ENCODE results near the gene PRMT3.

PRMT3 gene

DNA sequence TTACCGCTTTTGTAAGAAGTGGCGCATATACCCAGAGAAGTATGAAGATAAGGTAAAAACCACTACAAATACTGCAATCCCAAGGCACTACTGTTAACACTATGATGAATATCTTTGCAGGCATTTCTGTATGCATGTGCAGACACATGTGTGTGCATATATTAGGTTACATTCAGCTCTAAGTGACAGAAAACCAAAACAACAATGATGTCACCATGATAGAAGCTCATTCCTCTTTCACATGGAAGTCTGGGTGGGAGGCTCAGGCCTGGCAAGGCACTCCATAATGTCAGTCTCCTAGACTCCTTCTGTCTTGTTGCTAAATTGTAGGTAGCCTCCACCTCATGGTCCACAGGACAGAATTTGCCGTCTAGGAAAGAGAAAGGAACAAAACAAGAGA, 148.8 kb downstream of the PRMT3 start:
- no peak for DNase-seq
- Histone ChIP-seq H3K4me2 (ENCODE audit: low read depth, low read length) (no peak overlapping the region), H3K4me3 (ENCODE audit: low read length) (no peak overlapping the region), H3K36me3 (replicated peaks; ENCODE audit: insufficient read depth, low read length) (no peaks in the 10 kb centered on the region), H3K79me2 (ENCODE audit: low read length) (no peaks in the 10 kb centered on the region), H4K20me1 (ENCODE audit: insufficient read depth, low read length) (no peaks in the 10 kb centered on the region), H3K4me1 (ENCODE audit: low read length) (no peaks in the 10 kb centered on the region), H3K9ac (ENCODE audit: low read length) (no peak overlapping the region), H3K9me2 (replicated peaks; ENCODE audit: insufficient read depth, low read length) (no peaks in the 10 kb centered on the region), H2AFZ (ENCODE audit: low read length) (no peak overlapping the region), H3K9me3 (replicated peaks; ENCODE audit: insufficient read depth, low read length) (no peaks in the 10 kb centered on the region), H3F3A (ENCODE audit: insufficient read depth, low read length) (no peaks in the 10 kb centered on the region), H3K27me3 (replicated peaks; ENCODE audit: insufficient read depth, low read length) (no peaks in the 10 kb centered on the region), H3K27ac (ENCODE audit: low read length) (no peak overlapping the region)
- no peak for TF ChIP-seq EZH2 (optimal IDR thresholded peaks at IDR 0.05; ENCODE audit: low read depth, low read length)
- TF ChIP-seq EZH2phosphoT487 (IDR thresholded peaks at IDR 0.05; ENCODE audit: low read length), result no peak
- TF ChIP-seq, protein P1, sequence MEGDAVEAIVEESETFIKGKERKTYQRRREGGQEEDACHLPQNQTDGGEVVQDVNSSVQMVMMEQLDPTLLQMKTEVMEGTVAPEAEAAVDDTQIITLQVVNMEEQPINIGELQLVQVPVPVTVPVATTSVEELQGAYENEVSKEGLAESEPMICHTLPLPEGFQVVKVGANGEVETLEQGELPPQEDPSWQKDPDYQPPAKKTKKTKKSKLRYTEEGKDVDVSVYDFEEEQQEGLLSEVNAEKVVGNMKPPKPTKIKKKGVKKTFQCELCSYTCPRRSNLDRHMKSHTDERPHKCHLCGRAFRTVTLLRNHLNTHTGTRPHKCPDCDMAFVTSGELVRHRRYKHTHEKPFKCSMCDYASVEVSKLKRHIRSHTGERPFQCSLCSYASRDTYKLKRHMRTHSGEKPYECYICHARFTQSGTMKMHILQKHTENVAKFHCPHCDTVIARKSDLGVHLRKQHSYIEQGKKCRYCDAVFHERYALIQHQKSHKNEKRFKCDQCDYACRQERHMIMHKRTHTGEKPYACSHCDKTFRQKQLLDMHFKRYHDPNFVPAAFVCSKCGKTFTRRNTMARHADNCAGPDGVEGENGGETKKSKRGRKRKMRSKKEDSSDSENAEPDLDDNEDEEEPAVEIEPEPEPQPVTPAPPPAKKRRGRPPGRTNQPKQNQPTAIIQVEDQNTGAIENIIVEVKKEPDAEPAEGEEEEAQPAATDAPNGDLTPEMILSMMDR (IDR thresholded peaks at IDR 0.05; ENCODE audit: low read length), result no peak

DNA sequence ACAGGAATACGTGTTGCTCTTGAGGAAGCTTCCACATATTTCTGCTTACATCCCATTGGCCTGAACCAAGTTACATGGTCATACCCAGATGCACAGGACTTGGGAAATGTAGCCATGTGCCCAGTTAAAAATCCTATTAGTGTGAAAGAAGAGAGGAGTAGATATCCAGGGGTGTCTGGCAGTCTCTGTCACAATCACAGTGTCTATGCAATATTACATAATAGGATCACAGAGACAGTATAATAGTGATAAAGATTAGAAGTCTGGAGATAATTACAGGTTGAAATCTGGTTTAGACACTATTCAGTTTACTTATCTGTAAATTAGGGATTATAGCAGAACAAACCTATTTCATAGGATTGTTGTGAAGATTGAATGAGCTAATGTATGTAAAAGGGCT, 149.3 kb downstream of the PRMT3 start:
- no peaks in the 10 kb centered on the region for H3K9me3 ChIP-seq (replicated peaks; ENCODE audit: insufficient read depth, low read length)
- no peak overlapping the region for H3K9ac ChIP-seq (ENCODE audit: low read length)
- H3K9me2 ChIP-seq (replicated peaks; ENCODE audit: insufficient read depth, low read length), result no peaks in the 10 kb centered on the region
- no peak for TF ChIP-seq EZH2phosphoT487 (IDR thresholded peaks at IDR 0.05; ENCODE audit: low read length)
- no peaks in the 10 kb centered on the region for H3K4me1 ChIP-seq (ENCODE audit: low read length)
- no peaks in the 10 kb centered on the region for H3K36me3 ChIP-seq (replicated peaks; ENCODE audit: insufficient read depth, low read length)
- no peak overlapping the region for H3K4me2 ChIP-seq (ENCODE audit: low read depth, low read length)
- H3K27ac ChIP-seq (ENCODE audit: low read length), result no peak overlapping the region
- H3F3A ChIP-seq (ENCODE audit: insufficient read depth, low read length), result no peaks in the 10 kb centered on the region
- DNase-seq, result no peak
- no peaks in the 10 kb centered on the region for H3K27me3 ChIP-seq (replicated peaks; ENCODE audit: insufficient read depth, low read length)
- H3K4me3 ChIP-seq (ENCODE audit: low read length), result no peak overlapping the region
- no peak overlapping the region for H2AFZ ChIP-seq (ENCODE audit: low read length)
- H3K79me2 ChIP-seq (ENCODE audit: low read length), result no peaks in the 10 kb centered on the region
- no peaks in the 10 kb centered on the region for H4K20me1 ChIP-seq (ENCODE audit: insufficient read depth, low read length)

DNA sequence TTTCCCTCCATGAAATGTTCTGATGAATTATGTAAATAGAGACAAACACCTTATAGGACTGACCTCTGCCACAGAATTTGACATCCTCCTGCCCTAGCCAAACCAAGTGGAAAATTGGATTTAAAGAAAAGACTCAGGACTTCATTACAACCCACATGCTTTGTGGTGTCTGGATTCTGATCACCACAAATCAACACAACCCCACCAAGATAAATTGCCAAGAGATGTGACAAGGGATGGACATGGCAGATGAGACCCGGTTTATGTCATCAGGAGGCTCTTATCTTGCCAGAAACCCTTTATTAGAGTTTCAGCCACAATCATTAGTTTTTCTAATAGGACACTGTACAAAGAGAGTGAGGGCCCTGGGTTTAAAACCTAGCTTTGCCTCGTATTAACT, 154.0 kb downstream of the PRMT3 start:
- Histone ChIP-seq H3K9me2 (replicated peaks; ENCODE audit: insufficient read depth, low read length) (no peaks in the 10 kb centered on the region), H3F3A (ENCODE audit: insufficient read depth, low read length) (no peaks in the 10 kb centered on the region), H3K4me2 (ENCODE audit: low read depth, low read length) (no peak overlapping the region), H3K36me3 (replicated peaks; ENCODE audit: insufficient read depth, low read length) (no peaks in the 10 kb centered on the region), H2AFZ (ENCODE audit: low read length) (no peak overlapping the region), H3K79me2 (ENCODE audit: low read length) (no peaks in the 10 kb centered on the region), H3K9me3 (replicated peaks; ENCODE audit: insufficient read depth, low read length) (no peaks in the 10 kb centered on the region), H3K27me3 (replicated peaks; ENCODE audit: insufficient read depth, low read length) (no peaks in the 10 kb centered on the region), H4K20me1 (ENCODE audit: insufficient read depth, low read length) (no peaks in the 10 kb centered on the region), H3K27ac (ENCODE audit: low read length) (no peak overlapping the region), H3K4me3 (ENCODE audit: low read length) (no peak overlapping the region), H3K9ac (ENCODE audit: low read length) (no peak overlapping the region), H3K4me1 (ENCODE audit: low read length) (no peaks in the 10 kb centered on the region)
- no peak for DNase-seq
- TF ChIP-seq EZH2phosphoT487 (IDR thresholded peaks at IDR 0.05; ENCODE audit: low read length) (no peak), EZH2 (optimal IDR thresholded peaks at IDR 0.05; ENCODE audit: low read depth, low read length) (no peak)
- TF ChIP-seq, protein P1 (IDR thresholded peaks at IDR 0.05; ENCODE audit: low read length), result no peak

DNA sequence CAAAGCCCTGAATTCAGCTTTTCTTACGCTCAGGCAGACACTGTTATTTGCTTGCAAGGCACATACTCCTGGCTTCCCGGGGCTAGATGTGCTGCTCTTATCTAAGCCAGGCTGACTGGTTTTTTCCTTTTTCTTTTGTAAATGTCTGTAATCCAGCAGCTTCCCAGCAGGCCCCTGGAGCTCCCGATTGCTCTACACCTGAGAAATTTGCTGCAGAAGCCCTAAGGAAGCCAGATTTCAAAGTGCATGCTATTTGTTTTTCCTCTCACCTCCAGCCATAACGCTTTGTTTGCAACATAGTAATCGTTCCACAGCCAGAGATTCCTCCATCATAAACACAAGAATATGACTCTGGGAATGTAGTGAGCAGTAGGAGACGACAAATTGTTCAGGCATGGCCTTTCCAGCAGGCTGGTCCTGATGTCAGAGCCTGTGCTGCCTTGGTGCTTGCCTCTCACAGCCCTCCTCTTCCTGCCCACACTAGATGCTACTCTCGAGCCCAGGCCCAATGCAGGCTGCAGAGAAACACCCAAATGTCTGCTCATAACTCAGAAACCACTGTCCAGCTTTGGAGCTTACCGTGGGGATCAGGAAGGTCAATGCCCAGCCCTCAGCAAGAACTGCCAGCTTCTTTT, 157.2 kb downstream of the PRMT3 start:
- no peaks in the 10 kb centered on the region for H3K36me3 ChIP-seq (replicated peaks; ENCODE audit: insufficient read depth, low read length)
- H3F3A ChIP-seq (ENCODE audit: insufficient read depth, low read length), result no peaks in the 10 kb centered on the region
- no peak overlapping the region for H3K4me3 ChIP-seq (ENCODE audit: low read length)
- no peaks in the 10 kb centered on the region for H4K20me1 ChIP-seq (ENCODE audit: insufficient read depth, low read length)
- H3K27ac ChIP-seq (ENCODE audit: low read length), result no peak overlapping the region
- H2AFZ ChIP-seq (ENCODE audit: low read length), result no peak overlapping the region
- H3K9ac ChIP-seq (ENCODE audit: low read length), result no peak overlapping the region
- no peak for DNase-seq
- H3K9me2 ChIP-seq (replicated peaks; ENCODE audit: insufficient read depth, low read length), result no peaks in the 10 kb centered on the region
- H3K4me1 ChIP-seq (ENCODE audit: low read length), result no peaks in the 10 kb centered on the region
- no peaks in the 10 kb centered on the region for H3K9me3 ChIP-seq (replicated peaks; ENCODE audit: insufficient read depth, low read length)
- no peaks in the 10 kb centered on the region for H3K79me2 ChIP-seq (ENCODE audit: low read length)
- H3K27me3 ChIP-seq (replicated peaks; ENCODE audit: insufficient read depth, low read length), result no peaks in the 10 kb centered on the region
- TF ChIP-seq, protein P1 (IDR thresholded peaks at IDR 0.05; ENCODE audit: low read length), result no peak
- TF ChIP-seq EZH2phosphoT487 (IDR thresholded peaks at IDR 0.05; ENCODE audit: low read length) (no peak), EZH2 (optimal IDR thresholded peaks at IDR 0.05; ENCODE audit: low read depth, low read length) (no peak)
- no peak overlapping the region for H3K4me2 ChIP-seq (ENCODE audit: low read depth, low read length)
